ENCODE results near the gene CYP4F22. TPM values are rescaled to one million over a fixed set of nuclear protein-coding genes. Genes with fewer than 3 reads are reported as not detected.

The CYP4F22 gene
- not detected in 2 replicates for total RNA-seq

DNA sequence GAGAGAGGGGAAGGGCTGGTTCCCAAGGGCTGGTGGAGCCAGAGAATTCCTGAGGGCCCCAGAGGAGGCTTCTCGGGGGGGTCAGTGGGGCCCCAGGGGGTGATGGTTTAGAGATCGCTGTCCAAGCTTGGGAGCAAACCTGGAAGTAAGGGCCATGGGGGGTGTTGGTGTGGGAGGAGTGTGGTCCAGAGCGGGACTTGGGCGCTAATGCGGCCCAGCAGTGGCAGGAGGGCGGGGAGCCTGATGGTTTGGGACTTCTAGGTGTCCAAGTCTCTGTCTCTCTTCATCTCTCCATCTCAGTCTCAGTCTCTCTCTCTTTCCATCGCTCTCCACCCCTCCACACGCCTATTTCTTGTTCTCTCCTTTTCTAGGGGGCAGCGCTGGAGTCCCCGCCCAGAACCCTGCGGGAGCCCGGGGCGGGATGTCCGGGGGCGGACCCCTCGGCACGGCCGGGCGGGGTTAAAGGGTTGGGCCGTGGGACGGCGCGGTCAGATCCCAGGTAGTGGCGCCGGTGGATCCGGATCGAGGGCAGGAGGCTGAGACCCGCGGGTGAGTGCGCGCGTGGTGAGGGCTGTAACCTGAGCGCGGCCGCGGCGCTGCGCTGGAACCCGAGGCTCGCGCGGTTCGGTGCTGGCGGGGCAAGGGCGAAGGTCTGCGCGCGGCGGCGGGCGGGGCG is at the start of gene CYP4F22:
TSS of gene CYP4F22 (plus strand) at position 491 of the 676 bp plus-strand sequence. CDS start 16,812 bp downstream, outside the sequence.

DNA sequence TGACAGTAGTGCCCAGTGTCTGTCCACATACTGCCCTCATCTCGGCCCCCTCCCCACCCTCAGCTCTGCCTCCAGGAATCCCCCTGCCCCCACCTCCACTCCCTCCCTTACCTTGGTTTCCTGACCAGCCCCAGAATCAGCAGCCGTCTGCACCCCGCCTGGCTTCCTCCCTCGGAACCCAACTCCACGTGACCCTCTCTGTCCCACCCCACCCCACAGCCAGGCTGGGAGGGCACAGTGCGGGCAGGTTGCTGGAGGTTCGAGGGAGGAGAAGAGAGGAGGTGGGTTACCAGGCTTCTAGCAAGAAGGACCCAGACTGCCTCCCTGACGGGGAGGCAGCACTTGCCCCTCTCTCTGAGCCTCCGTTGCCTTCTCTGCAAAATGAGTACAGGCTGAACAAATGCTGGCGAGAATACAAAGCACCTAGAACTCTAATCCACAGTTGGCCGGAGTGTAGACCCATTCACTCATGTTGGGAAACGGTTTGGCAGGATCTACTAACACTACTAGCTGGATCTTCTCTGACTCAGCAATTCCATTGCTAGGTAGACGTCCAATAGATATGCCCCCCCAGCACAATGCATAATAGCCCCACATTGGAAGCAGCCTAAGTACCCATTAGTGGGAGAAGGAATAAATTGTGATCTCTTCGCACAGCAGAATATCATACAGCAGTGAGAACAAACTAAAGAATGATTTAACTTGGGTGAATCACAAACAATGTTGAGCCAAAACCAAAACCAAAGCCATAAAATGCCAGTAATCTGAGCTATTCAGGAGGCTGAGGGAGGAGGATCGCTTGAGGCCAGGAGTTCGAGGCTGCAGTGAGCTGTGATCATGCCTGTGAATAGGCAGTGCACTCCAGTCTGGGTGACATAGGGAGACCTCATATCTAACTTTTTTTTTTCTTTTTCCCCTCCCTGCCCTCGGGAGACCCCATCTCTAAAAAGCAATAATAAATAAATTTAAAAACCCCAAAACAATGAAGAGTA is 43.6 kb upstream of the CYP4F22 start, which contains the start of gene RASAL3:
TSS of gene RASAL3 (minus strand) at position 151 of the 992 bp plus-strand sequence. CDS start 186 bp downstream, outside the sequence.

DNA sequence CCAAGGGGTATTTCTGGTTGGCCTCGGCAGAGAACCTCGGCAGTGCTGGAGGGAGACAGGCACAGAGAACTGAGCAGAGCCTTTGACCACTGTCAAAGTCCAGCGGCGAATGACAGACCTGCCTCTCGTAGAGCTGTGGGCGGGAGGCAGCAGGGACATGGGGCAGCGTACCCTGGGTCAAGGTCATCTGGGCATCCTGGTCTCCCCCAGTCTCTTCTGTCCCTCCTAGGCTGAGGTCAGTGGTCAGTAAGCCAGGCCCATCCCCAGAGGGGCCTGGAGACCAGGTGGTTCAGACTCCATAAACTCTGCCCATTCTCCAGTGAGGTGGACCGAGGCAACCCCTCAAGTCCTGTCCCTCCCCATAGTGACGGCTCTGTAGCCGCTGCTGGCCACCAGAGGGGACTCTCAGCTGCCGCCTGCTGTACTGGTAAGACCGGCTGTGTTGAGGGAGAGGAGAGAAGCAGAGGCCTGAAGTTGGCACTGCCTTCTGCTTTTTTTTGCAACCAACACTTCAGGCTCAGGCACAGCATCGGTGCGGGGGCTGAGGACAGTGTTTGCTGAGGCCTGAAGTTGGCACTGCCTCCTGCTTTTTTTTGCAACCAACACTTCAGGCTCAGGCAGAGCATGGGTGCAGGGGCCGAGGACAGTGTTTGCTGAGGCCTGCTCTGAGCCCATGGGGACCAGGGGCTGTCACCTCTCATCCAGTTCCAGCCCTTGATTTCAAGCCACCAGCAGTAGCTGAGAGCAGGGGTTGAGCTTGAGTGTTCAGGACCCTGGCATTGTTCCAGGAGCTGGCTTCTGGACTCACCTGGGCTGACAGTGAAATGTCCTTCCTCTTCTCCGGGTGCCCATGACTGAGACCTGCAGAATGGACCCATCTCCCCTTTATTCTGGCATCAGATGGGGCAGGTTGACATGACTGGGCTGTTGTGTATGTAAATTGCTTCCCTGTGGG is 28.7 kb upstream of the CYP4F22 start, which contains the start of gene PGLYRP2:
TSS of gene PGLYRP2 (minus strand) at position 111 of the 955 bp plus-strand sequence. CDS start 130 bp downstream, outside the sequence.

Other genes with a start within 250 kb of the CYP4F22 start
- gene BRD4, start 176.0 kb upstream of the CYP4F22 start, total RNA-seq, result 17.6 and 21.9 TPM in 2 replicates
- gene AKAP8, start 128.7 kb upstream of the CYP4F22 start, total RNA-seq, result 17.6 and 23.3 TPM in 2 replicates
- gene AKAP8L, start 89.5 kb upstream of the CYP4F22 start, total RNA-seq, result 51.8 and 58.8 TPM in 2 replicates
- 10.2 and 10.7 TPM in 2 replicates for gene WIZ, start 58.6 kb upstream of the CYP4F22 start, total RNA-seq
- not detected in 2 replicates for gene RASAL3, start 44.0 kb upstream of the CYP4F22 start, total RNA-seq
- gene PGLYRP2, start 29.0 kb upstream of the CYP4F22 start, total RNA-seq, result not detected in 2 replicates
- gene CYP4F8, start 106.7 kb downstream of the CYP4F22 start, total RNA-seq, result not detected in 2 replicates
- not detected in 2 replicates for gene CYP4F3, start 132.4 kb downstream of the CYP4F22 start, total RNA-seq
- 0.39 and 2.6 TPM in 2 replicates for gene CYP4F12, start 164.6 kb downstream of the CYP4F22 start, total RNA-seq
- gene OR10H2, start 219.5 kb downstream of the CYP4F22 start, total RNA-seq, result not detected in 2 replicates
- not detected in 2 replicates for gene OR10H3, start 229.5 kb downstream of the CYP4F22 start, total RNA-seq

Data from subcutaneous preadipocyte (primary cell).